ENCODE results near the gene ACADVL.

- TF ChIP-seq CTCF (IDR thresholded peaks at IDR 0.05), result no peak
- TF ChIP-seq POLR2A (IDR thresholded peaks at IDR 0.05), result peak; percentile 61
These were observed 32.0 kb downstream of the ACADVL start, which contains the start of gene CTDNEP1 for GRCh38 chr17:7251661-7252175.
